K562 (cell line): ENCODE data around the gene COPS8. TPM values are rescaled to one million over a fixed set of nuclear protein-coding genes. Genes with fewer than 3 reads are reported as not detected.

ENCODE experiments used
- ATAC-seq: fragments of 200-7000 bp; cut with Tn5 transposase; 3 replicates; pipeline ENCODE4 v1.9.1; 2020; ENCODE audit warnings: moderate library complexity
- BruUV-seq: library from RNA; stranded (reverse); fragments of 400-500 nt; replicated peaks from 2 replicates; lab custom pipeline; 2021; lab: Mats Ljungman, UMichigan
- CTCF ChIA-PET: fragments of 300-600 bp; formaldehyde crosslinking; extraction: SDS; loops from one replicate; lab custom pipeline; 2021; ENCODE audit warnings: low intra/inter-chr PET ratio; lab: Yijun Ruan, JAX
- POLR2A ChIA-PET: fragments of 300-600, 350-650 bp; sonication (Branson Sonifier 250); formaldehyde crosslinking; extraction: SDS; loops from one replicate; lab custom pipeline; 2021; ENCODE audit warnings: antibody characterized with exemption, inconsistent platforms; lab: Yijun Ruan, JAX
- DNase-seq, 4 experiments: peaks; one replicate each; pipeline versions ENCODE4 v3.0.0 to v3.0.0-alpha.2; 2011 to 2018; ENCODE audit warnings: low spot score in 3 of 4, mixed read lengths in 3 of 4; ENCODE audit errors: extremely low read depth in 1 of 4
- FAIRE-seq: peaks from 2 replicates; lab custom pipeline; 2011; peaks lifted over from hg19 to GRCh38; lab: Jason Lieb, UNC
- H2AFZ ChIP-seq: 2 replicates; pipeline ENCODE4 v1.6.0; 2011; ENCODE audit warnings: low read depth, low read length, control low read depth, inconsistent platforms
- H3K27ac ChIP-seq: fragments of 200-600 bp; 3 replicates; pipeline ENCODE4 v1.8.0; 2011; ENCODE audit warnings: low read depth, mild to moderate bottlenecking, control low read depth, inconsistent platforms, low read length, moderate library complexity, mixed read lengths; ENCODE audit errors: extremely low read depth
- H3K27me3 ChIP-seq, 2 experiments: fragments of 300-600 bp in 1 of 2; 2 replicates in 1 of 2; 3 replicates in 1 of 2; pipeline versions ENCODE4 v1.6.0 to v1.8.0; 2011; ENCODE audit warnings: inconsistent platforms in 2 of 2, low read length in 2 of 2, mild to moderate bottlenecking in 1 of 2, mixed read lengths in 1 of 2, moderate library complexity in 1 of 2; ENCODE audit not compliant: control insufficient read depth in 2 of 2, insufficient read depth in 2 of 2
- H3K36me3 ChIP-seq: fragments of 300-600 bp; 3 replicates; pipeline ENCODE4 v1.8.0; 2011; ENCODE audit warnings: mild to moderate bottlenecking, low read length, inconsistent platforms; ENCODE audit not compliant: control insufficient read depth, insufficient read depth
- H3K4me1 ChIP-seq, 2 experiments: fragments of 200-600 bp in 1 of 2; replicated peaks in 1 of 2; 2 replicates in 1 of 2; 3 replicates in 1 of 2; pipeline versions ENCODE4 v1.5.1 to v1.8.0; 2011; ENCODE audit warnings: inconsistent platforms in 2 of 2, low read length in 2 of 2, mild to moderate bottlenecking in 1 of 2, mixed read lengths in 1 of 2, moderate library complexity in 1 of 2; ENCODE audit not compliant: control insufficient read depth in 2 of 2, insufficient read depth in 2 of 2
- H3K4me2 ChIP-seq: 2 replicates; pipeline ENCODE4 v1.6.1; 2011; ENCODE audit warnings: low read length, control low read depth, inconsistent platforms, mixed read lengths; ENCODE audit not compliant: insufficient read depth
- H3K4me3 ChIP-seq: fragments of 200-600 bp; sonication (generic), shearing (Covaris generic); 2 replicates; pipeline ENCODE4 v1.5.1; 2016; ENCODE audit warnings: control low read depth, inconsistent platforms
- H3K79me2 ChIP-seq: fragments of 200-600 bp; 3 replicates; pipeline ENCODE4 v1.8.0; 2011; ENCODE audit warnings: low read length, inconsistent platforms; ENCODE audit not compliant: control insufficient read depth, insufficient read depth
- H3K9ac ChIP-seq, 2 experiments: 2 replicates each; pipeline versions ENCODE4 v1.6.0 to v1.6.1; 2011; ENCODE audit warnings: low read depth in 2 of 2, low read length in 2 of 2, control low read depth in 1 of 2, inconsistent platforms in 1 of 2, mild to moderate bottlenecking in 1 of 2, mixed read lengths in 1 of 2; ENCODE audit not compliant: insufficient read depth in 1 of 2
- H3K9me1 ChIP-seq: one replicate; pipeline ENCODE4 v1.6.0; 2011; ENCODE audit warnings: inconsistent platforms, mild to moderate bottlenecking, low read length, moderate library complexity; ENCODE audit not compliant: control insufficient read depth, insufficient read depth
- H3K9me3 ChIP-seq: replicated peaks from 2 replicates; pipeline ENCODE4 v1.5.1; 2011; ENCODE audit warnings: low read depth, low read length, inconsistent platforms; ENCODE audit not compliant: control insufficient read depth, insufficient read depth
- H4K20me1 ChIP-seq: replicated peaks from 2 replicates; pipeline ENCODE4 v1.6.1; 2011; ENCODE audit warnings: low read length, inconsistent platforms, mixed read lengths; ENCODE audit not compliant: control insufficient read depth, insufficient read depth
- BACH1 ChIP-seq: fragments of 200-800 bp; sonication (Bioruptor generic); IDR thresholded peaks from 2 replicates; pipeline ENCODE4 v1.6.1; 2016; ENCODE audit warnings: missing genetic modification characterization, missing compliant biosample characterization
- FOXM1 ChIP-seq, 2 experiments: fragments of 450-650 bp in 1 of 2; sonication (generic) in 1 of 2; formaldehyde crosslinking in 1 of 2; IDR thresholded peaks; 2 replicates each; pipeline versions ENCODE4 v1.6.1 to v1.9.0; 2017 to 2022; ENCODE audit warnings: low read depth in 2 of 2, mild to moderate bottlenecking in 2 of 2, missing genetic modification reagents in 1 of 2, moderate library complexity in 1 of 2
- GABPA ChIP-seq: fragments of 200-800 bp; sonication (Bioruptor generic); conservative IDR thresholded peaks from 2 replicates; pipeline ENCODE4 v1.6.1; 2016; ENCODE audit warnings: low read depth, missing genetic modification characterization, missing compliant biosample characterization
- HDAC3 ChIP-seq: fragments of 450-650 bp; IDR thresholded peaks from 2 replicates; pipeline ENCODE4 v1.6.1; 2018; ENCODE audit warnings: borderline replicate concordance, mild to moderate bottlenecking, moderate library complexity; ENCODE audit not compliant: partially characterized antibody
- HMG20B ChIP-seq: fragments of 250-450 bp; sonication (Bioruptor Pico); IDR thresholded peaks from 2 replicates; pipeline ENCODE4 v1.5.0; 2021; ENCODE audit warnings: mild to moderate bottlenecking
- ILF3 ChIP-seq: fragments of 450-650 bp; IDR thresholded peaks from 2 replicates; pipeline ENCODE4 v1.6.1; 2018; ENCODE audit warnings: antibody characterized with exemption, mild to moderate bottlenecking, moderate library complexity, borderline replicate concordance
- SMAD3 ChIP-seq: fragments of 450-650 bp; formaldehyde crosslinking; conservative IDR thresholded peaks from 2 replicates; pipeline ENCODE4 v1.4.0; 2020; ENCODE audit warnings: mild to moderate bottlenecking
- ZNF124 ChIP-seq: sonication (generic); formaldehyde crosslinking; IDR thresholded peaks from 2 replicates; pipeline ENCODE4 v1.8.1; 2022; ENCODE audit warnings: missing genetic modification reagents
- WGBS: fragments of 100-300 bp; shearing (Covaris generic); methylation state at CpG from one replicate; pipeline ENCODE4 v1.1.6; 2016; ENCODE audit warnings: low coverage, mixed read lengths; ENCODE audit not compliant: insufficient coverage; ENCODE audit errors: missing lambda C conversion rate; 5-methylcytosine and 5-hydroxymethylcytosine counted together
- in situ Hi-C: fragments of 300-500 bp; cut with MboI; formaldehyde crosslinking; loops from 4 replicates; pipeline ENCODE4 v1.15.0; 2018; ENCODE audit warnings: inconsistent platforms, mixed read lengths
- intact Hi-C: fragments of 100-400 bp; cut with micrococcal nuclease; formaldehyde crosslinking; loops from 2 replicates; pipeline ENCODE4 v1.14.2; 2022
- polyA plus RNA-seq, 8 experiments: library from polyadenylated mRNA; depleted of rRNA in 4 of 8; stranded (reverse) in 5 of 8; unstranded in 3 of 8; fragments of >200 nt; fragmentation: Nextera tagmentation in 2 of 8; fragmentation: Illumina TruSeq in 1 of 8; extraction: Ambion mirVana in 2 of 8; extraction: Trizol in 1 of 8; gene quantifications; 2 replicates each; pipeline versions ENCODE4 v1.2.1 to v1.2.3, GENCODE V29; 2011 to 2014; ENCODE audit warnings: inconsistent platforms in 1 of 8, missing spikeins in 1 of 8
- total RNA-seq, 7 experiments: library from RNA; depleted of rRNA in 6 of 7; stranded (reverse); fragments of >200 nt in 6 of 7; fragmentation: Illumina TruSeq in 2 of 7; extraction: Trizol in 2 of 7; gene quantifications; 2 replicates each; pipeline versions ENCODE4 v1.2.1 to v1.2.3, GENCODE V29; 2011 to 2021; ENCODE audit warnings: low replicate concordance in 1 of 7
- TF ChIP-seq, protein P1 (sequence below): fragments of 250-450 bp; sonication (Bioruptor Pico); IDR thresholded peaks from 2 replicates; pipeline ENCODE4 v1.4.0; 2020; ENCODE audit warnings: mild to moderate bottlenecking, moderate library complexity
- TF ChIP-seq, protein P2 (sequence below): sonication (generic); formaldehyde crosslinking; IDR thresholded peaks from 2 replicates; pipeline ENCODE4 v1.8.0; 2023; ENCODE audit warnings: mild to moderate bottlenecking, missing genetic modification reagents
- TF ChIP-seq, protein P3 (sequence below), 3 experiments: fragments of 200-800 bp in 1 of 3; sonication (Bioruptor generic) in 1 of 3; sonication (generic) in 1 of 3; formaldehyde crosslinking in 1 of 3; IDR thresholded peaks; 2 replicates each; pipeline versions ENCODE4 v1.6.1 to v1.8.0; 2016 to 2022; ENCODE audit warnings: mild to moderate bottlenecking in 2 of 3, missing compliant biosample characterization in 2 of 3, missing genetic modification characterization in 2 of 3, missing genetic modification reagents in 1 of 3
- TF ChIP-seq, protein P4 (sequence below): fragments of 250-450 bp; sonication (Bioruptor Pico); IDR thresholded peaks from 2 replicates; pipeline ENCODE4 v1.5.0; 2020; ENCODE audit warnings: mild to moderate bottlenecking, borderline replicate concordance

COPS8 gene
- total and polyA plus RNA-seq, 9 of the 15 experiments (the other 6 are each of a cell fraction or from before 2014, with no cell fraction given): 28.2 to 97.3 (median 58.9) TPM

DNA sequence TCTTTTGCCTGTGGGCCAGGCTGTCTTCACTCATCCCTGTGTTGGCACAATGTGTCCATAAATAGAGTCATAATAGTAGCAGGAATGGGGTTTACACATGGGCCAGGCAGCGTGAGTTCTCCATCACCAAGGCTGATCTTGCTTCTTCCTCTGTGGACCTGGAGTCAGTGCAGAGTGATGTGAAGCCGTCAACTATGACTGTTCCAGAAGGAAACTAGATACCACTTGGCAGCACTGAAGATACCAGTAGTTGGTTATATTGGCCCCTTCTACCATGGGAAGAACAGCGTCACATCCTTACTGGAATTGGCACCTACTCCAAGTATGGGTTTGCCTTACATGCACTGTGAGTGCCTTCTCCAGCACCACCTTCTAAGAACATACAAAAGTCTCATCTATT is 30.2 kb downstream of the COPS8 start:
- Histone ChIP-seq H3K9me3 (no peaks in the 10 kb centered on the region), H3K4me1 (no peaks in the 10 kb centered on the region), H3K4me2 (no peak overlapping the region), H3K9me1 (no peaks in the 10 kb centered on the region), H4K20me1 (no peaks in the 10 kb centered on the region), H3K27ac (no peak overlapping the region), H2AFZ (no peak overlapping the region), H3K9ac (no peak overlapping the region), H3K79me2 (no peaks in the 10 kb centered on the region), H3K4me3 (no peak overlapping the region), H3K27me3 (no peaks in the 10 kb centered on the region), H3K36me3 (no peaks in the 10 kb centered on the region)
- in situ Hi-C loops: no loop called here
- intact Hi-C loops: no loop called here
- POLR2A ChIA-PET: no interaction called here
- WGBS: 0% methylated on average over 2 of the region's 3 CpGs
- FAIRE-seq: no peak
- no peak for ATAC-seq
- BruUV-seq: no TSS peak
- DNase-seq: no peak
- CTCF ChIA-PET: no interaction called here
- TF ChIP-seq, protein P1, sequence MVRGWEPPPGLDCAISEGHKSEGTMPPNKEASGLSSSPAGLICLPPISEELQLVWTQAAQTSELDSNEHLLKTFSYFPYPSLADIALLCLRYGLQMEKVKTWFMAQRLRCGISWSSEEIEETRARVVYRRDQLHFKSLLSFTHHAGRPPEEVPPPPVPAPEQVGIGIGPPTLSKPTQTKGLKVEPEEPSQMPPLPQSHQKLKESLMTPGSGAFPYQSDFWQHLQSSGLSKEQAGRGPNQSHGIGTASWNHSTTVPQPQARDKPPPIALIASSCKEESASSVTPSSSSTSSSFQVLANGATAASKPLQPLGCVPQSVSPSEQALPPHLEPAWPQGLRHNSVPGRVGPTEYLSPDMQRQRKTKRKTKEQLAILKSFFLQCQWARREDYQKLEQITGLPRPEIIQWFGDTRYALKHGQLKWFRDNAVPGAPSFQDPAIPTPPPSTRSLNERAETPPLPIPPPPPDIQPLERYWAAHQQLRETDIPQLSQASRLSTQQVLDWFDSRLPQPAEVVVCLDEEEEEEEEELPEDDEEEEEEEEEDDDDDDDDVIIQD (CRISPR knock-in tag): no peak
- TF ChIP-seq, protein P2, sequence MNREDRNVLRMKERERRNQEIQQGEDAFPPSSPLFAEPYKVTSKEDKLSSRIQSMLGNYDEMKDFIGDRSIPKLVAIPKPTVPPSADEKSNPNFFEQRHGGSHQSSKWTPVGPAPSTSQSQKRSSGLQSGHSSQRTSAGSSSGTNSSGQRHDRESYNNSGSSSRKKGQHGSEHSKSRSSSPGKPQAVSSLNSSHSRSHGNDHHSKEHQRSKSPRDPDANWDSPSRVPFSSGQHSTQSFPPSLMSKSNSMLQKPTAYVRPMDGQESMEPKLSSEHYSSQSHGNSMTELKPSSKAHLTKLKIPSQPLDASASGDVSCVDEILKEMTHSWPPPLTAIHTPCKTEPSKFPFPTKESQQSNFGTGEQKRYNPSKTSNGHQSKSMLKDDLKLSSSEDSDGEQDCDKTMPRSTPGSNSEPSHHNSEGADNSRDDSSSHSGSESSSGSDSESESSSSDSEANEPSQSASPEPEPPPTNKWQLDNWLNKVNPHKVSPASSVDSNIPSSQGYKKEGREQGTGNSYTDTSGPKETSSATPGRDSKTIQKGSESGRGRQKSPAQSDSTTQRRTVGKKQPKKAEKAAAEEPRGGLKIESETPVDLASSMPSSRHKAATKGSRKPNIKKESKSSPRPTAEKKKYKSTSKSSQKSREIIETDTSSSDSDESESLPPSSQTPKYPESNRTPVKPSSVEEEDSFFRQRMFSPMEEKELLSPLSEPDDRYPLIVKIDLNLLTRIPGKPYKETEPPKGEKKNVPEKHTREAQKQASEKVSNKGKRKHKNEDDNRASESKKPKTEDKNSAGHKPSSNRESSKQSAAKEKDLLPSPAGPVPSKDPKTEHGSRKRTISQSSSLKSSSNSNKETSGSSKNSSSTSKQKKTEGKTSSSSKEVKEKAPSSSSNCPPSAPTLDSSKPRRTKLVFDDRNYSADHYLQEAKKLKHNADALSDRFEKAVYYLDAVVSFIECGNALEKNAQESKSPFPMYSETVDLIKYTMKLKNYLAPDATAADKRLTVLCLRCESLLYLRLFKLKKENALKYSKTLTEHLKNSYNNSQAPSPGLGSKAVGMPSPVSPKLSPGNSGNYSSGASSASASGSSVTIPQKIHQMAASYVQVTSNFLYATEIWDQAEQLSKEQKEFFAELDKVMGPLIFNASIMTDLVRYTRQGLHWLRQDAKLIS (CRISPR knock-in tag): no peak
- TF ChIP-seq HMG20B: no peak
- no peak for TF ChIP-seq BACH1
- TF ChIP-seq, protein P3, sequence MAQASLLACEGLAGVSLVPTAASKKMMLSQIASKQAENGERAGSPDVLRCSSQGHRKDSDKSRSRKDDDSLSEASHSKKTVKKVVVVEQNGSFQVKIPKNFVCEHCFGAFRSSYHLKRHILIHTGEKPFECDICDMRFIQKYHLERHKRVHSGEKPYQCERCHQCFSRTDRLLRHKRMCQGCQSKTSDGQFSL (CRISPR knock-in tag; IDR thresholded peaks at IDR 0.05): no peak
- TF ChIP-seq, protein P3 (tag; IDR thresholded peaks at IDR 0.05): no peak
- TF ChIP-seq HDAC3: no peak
- TF ChIP-seq ZNF124 (CRISPR knock-in tag): no peak
- no peak for TF ChIP-seq SMAD3 (CRISPR knock-in tag)
- no peak for TF ChIP-seq ILF3
- TF ChIP-seq FOXM1 (IDR thresholded peaks at IDR 0.05; ENCODE audit: low read depth): no peak
- TF ChIP-seq FOXM1 (CRISPR knock-in tag; IDR thresholded peaks at IDR 0.05; ENCODE audit: low read depth): no peak
- TF ChIP-seq GABPA (tag): no peak
- TF ChIP-seq, protein P4, sequence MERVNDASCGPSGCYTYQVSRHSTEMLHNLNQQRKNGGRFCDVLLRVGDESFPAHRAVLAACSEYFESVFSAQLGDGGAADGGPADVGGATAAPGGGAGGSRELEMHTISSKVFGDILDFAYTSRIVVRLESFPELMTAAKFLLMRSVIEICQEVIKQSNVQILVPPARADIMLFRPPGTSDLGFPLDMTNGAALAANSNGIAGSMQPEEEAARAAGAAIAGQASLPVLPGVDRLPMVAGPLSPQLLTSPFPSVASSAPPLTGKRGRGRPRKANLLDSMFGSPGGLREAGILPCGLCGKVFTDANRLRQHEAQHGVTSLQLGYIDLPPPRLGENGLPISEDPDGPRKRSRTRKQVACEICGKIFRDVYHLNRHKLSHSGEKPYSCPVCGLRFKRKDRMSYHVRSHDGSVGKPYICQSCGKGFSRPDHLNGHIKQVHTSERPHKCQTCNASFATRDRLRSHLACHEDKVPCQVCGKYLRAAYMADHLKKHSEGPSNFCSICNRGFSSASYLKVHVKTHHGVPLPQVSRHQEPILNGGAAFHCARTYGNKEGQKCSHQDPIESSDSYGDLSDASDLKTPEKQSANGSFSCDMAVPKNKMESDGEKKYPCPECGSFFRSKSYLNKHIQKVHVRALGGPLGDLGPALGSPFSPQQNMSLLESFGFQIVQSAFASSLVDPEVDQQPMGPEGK (CRISPR knock-in tag): no peak
